GM13977 (cell line): ENCODE data around the gene IPO13.

Source experiments
- DNase-seq: peaks from one replicate; pipeline ENCODE4 v3.0.0; 2012; ENCODE audit warnings: low spot score
- in situ Hi-C: fragments of 300-500 bp; cut with MboI; formaldehyde crosslinking; loops from one replicate; pipeline ENCODE4 v1.12.0; 2022; ENCODE audit warnings: low sequenced_read_pairs, low pct_unique_long_range_greater_than_20kb, mixed read lengths, inconsistent platforms; ENCODE audit not compliant: unreplicated experiment
- TF ChIP-seq, protein P1 (sequence below): IDR thresholded peaks from 2 replicates; pipeline ENCODE4 v1.5.1; 2012; ENCODE audit warnings: mild to moderate bottlenecking, control low read depth; ENCODE audit not compliant: insufficient read depth; ENCODE audit errors: extremely low read depth, missing control alignments

The IPO13 gene

DNA sequence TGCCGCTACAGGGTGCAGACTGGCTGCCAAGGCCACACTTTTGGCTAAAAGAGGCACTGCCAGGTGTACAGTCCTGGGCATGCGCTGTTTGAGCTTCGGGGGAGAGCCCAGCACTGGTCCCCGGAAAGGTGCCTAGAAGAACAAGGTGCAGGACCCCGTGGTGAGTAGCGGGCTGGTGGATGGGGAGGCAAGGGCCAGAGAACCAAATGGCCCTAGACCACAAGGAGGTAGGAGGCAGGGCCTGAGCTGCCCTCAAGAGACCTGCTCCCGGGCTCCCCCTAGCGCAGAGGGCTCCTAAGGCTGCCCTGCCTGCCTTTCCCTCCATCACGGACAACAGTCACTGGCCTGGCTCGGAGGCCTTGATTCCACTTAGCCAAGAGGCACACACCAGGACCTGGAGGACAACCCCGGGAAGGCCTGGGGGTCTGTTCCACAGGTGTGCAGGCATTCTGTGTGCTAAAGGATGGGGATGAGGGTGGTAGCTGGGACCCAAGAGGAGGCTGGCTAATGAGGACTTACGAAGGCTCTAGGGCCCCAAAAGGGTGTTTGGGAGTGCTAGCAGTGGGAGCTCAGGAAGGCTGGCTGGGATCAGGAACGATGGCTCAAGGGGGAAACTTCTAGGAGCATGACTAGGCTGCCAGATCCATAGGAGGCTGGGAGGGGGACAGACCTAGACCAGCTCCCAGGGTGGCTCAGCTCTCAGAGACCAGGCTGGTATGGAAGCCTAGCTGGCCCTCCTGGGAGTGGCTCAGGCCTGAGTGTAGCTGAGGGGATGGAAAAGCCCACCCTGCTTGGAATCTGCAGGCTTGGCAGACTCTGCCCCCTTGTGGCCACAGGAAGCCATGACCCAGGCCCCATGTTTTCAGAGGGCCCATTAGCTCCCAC lies 12.4 kb upstream of the IPO13 start:
- in situ Hi-C loops: loop anchor here (10.0 to 25.0 kb wide), 2 partner anchors 170 to 397 kb away; partner anchors contain the start of gene PTPRF
- TF ChIP-seq, protein P1, sequence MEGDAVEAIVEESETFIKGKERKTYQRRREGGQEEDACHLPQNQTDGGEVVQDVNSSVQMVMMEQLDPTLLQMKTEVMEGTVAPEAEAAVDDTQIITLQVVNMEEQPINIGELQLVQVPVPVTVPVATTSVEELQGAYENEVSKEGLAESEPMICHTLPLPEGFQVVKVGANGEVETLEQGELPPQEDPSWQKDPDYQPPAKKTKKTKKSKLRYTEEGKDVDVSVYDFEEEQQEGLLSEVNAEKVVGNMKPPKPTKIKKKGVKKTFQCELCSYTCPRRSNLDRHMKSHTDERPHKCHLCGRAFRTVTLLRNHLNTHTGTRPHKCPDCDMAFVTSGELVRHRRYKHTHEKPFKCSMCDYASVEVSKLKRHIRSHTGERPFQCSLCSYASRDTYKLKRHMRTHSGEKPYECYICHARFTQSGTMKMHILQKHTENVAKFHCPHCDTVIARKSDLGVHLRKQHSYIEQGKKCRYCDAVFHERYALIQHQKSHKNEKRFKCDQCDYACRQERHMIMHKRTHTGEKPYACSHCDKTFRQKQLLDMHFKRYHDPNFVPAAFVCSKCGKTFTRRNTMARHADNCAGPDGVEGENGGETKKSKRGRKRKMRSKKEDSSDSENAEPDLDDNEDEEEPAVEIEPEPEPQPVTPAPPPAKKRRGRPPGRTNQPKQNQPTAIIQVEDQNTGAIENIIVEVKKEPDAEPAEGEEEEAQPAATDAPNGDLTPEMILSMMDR: peak; percentile 90
- DNase-seq: peak; percentile 92

- in situ Hi-C loops: loop anchor here (10.0 to 25.0 kb wide), 2 partner anchors 170 to 398 kb away; partner anchors contain the start of gene PTPRF
- DNase-seq: no peak
- TF ChIP-seq, protein P1: no peak
Measured at GRCh38 chr1:43934986-43935324, 11.8 kb upstream of the IPO13 start.

GRCh38 chr1:43935711-43936427 lies 10.9 kb upstream of the IPO13 start:
- in situ Hi-C loops: loop anchor here (10.0 to 25.0 kb wide), 2 partner anchors 171 to 399 kb away; partner anchors contain the start of gene PTPRF
- DNase-seq: peak; percentile 49
- TF ChIP-seq, protein P1: no peak

- TF ChIP-seq, protein P1: peak; percentile 12
- peak; percentile 63 for DNase-seq
- in situ Hi-C loops: loop anchor here (10.0 to 25.0 kb wide), 2 partner anchors 172 to 399 kb away; partner anchors contain the start of gene PTPRF
Measured at GRCh38 chr1:43936431-43937151, 10.2 kb upstream of the IPO13 start.

DNA sequence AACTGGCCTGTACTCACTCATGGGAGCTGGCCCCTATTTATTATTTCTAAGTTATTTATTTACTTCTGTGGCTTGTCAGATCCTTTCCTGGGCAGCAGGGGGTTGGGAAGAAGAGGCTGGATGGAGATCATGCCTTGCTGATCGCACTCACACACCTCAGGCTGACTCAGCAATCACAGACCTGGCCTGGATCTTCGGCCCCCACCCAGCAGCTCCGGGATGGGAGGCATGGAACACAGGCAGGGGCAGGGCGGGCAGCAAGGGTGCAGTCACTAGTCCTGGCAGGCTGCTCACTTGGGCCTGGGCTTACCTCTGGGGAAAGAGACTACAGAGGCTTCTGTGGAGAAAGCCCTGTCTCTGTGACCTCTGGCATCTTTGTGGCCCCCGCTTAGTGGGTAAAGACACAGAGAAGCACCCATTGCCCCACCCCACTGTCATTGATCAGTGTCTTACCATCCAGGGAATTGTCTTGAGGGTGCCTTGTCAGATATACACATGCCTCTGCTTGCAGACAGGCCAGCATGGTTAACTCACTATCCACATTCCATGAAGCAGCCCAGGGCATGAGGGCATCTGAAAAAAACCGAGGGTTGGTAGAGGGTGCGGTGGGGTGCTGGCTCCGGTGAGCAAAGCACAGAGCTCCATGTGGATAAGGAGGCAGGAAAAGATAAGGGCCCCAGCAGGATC lies 9.4 kb upstream of the IPO13 start:
- DNase-seq: no peak
- in situ Hi-C loops: loop anchor here (10.0 to 25.0 kb wide), 2 partner anchors 173 to 400 kb away; partner anchors contain the start of gene PTPRF

More for the DNA sequence above, 9.4 kb upstream of the IPO13 start:
- TF ChIP-seq, protein P1: no peak
